Mammary epithelial cell (primary cell): ENCODE measurements around the gene VAV2.

Experiments used
- EZH2 ChIP-seq: IDR thresholded peaks from 2 replicates; pipeline ENCODE4 v1.6.1; 2012; ENCODE audit warnings: low read length, inconsistent platforms, borderline replicate concordance
- TF ChIP-seq, protein P1 (sequence below), 2 donors: IDR thresholded peaks in 1 of 2; conservative IDR thresholded peaks in 1 of 2; 2 replicates each; pipeline ENCODE4 v1.5.1; 2011 to 2012; ENCODE audit warnings: inconsistent platforms in 2 of 2, low read length in 2 of 2, mild to moderate bottlenecking in 2 of 2, control low read depth in 1 of 2, low read depth in 1 of 2; ENCODE audit not compliant: insufficient read depth in 1 of 2; ENCODE audit errors: extremely low read depth in 1 of 2

DNA sequence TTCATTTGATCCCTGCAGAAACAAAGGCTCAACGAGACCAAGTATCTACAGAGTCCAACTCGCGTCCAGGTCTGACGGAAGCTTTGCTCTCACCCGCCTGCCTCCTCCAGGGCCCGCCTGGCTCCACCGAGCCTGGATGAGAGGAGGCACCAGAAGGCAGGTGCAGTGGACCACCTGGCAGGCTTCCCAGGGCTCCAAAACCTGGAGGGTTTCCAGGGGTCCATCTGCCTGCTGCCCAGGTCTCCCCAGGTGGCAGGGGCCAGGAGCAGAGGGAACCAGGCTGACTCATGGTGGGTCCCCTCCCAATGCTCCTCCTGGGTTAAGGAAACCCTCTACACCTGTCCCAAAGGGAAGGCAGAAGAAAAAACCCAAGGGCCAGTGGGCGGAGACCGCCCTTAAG is 59.5 kb downstream of the VAV2 start:
- TF ChIP-seq, protein P1, sequence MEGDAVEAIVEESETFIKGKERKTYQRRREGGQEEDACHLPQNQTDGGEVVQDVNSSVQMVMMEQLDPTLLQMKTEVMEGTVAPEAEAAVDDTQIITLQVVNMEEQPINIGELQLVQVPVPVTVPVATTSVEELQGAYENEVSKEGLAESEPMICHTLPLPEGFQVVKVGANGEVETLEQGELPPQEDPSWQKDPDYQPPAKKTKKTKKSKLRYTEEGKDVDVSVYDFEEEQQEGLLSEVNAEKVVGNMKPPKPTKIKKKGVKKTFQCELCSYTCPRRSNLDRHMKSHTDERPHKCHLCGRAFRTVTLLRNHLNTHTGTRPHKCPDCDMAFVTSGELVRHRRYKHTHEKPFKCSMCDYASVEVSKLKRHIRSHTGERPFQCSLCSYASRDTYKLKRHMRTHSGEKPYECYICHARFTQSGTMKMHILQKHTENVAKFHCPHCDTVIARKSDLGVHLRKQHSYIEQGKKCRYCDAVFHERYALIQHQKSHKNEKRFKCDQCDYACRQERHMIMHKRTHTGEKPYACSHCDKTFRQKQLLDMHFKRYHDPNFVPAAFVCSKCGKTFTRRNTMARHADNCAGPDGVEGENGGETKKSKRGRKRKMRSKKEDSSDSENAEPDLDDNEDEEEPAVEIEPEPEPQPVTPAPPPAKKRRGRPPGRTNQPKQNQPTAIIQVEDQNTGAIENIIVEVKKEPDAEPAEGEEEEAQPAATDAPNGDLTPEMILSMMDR (conservative IDR thresholded peaks at IDR 0.05 in 1 of 2, IDR thresholded peaks at IDR 0.05 in 1 of 2; ENCODE audit: extremely low read depth in 1 of 2, insufficient read depth in 1 of 2, low read depth in 1 of 2, low read length in 2 of 2) = no peak
- no peak for TF ChIP-seq EZH2
